Stimulated activated CD4-positive, alpha-beta T cell treated with anti-CD3 and anti-CD28 coated beads, Interleukin-2, amount 100 ng/mL, for 48 hours (primary cell): ENCODE data around the gene NAA10.

Experiments
- DNase-seq, 2 donors: peaks; one replicate each; pipeline ENCODE4 v3.0.0-alpha.2; 2020

The NAA10 gene

GRCh38 chrX:153927922-153928760 is 6.7 kb downstream of the NAA10 start:
- DNase-seq: peak; percentile 82 to 89

GRCh38 chrX:153927672-153927921 is 7.2 kb downstream of the NAA10 start:
- no peak for DNase-seq

DNA sequence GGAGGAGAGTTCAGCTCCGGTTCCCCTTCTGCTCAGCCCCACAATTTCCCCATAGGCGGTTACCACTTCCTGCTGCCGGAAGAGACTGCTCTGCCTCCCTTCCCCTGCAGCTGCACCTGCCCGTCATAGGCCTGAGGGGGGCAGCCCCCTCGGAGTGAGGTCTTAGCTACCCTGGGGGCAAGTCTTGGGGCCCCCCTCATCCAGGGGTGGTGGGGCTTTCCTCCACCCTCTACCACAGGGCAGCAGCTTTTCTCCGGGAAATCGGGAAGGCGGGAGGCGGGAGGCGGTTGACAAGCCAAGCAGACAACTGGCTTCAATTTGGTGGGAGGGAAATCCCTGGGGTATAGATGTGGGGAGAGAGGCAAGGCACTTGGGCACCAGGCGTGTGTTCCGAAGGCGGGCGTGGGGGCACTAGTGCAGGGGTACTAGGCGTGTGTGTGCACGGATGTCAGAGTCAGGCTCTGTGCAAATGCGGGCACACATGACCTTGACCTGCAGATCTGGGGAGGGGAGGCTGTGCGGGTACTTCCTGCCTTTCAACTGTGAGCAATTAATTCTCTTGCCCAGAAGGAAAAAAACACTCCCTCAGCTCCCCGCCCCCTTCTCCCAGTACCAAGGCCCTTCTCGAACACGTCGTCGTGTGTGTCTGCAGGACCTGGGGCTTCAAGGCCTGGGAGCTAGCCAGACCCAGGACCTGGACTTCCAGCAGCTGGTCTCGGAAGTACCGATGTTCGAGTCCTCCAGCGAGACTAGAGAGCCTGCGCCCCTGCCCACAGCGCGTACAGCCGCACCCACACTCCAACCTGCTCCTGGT is 7.8 kb downstream of the NAA10 start:
- DNase-seq: peak; percentile 52 to 54

DNA sequence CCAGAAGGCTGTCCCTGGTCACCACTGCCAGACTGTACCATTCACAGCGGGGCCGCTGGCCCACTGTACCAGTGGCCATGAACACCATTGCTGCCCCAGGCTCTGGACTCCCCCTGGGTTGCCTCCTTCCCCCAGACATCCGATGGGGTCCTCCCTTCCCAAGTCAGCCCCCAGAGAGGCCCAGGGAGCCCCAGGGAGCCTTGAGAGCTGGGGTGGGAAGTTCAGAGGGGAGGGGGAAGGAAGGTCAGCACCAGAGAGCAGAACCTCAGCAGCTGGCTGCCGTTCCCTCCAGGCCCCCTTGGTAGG is 8.3 kb downstream of the NAA10 start:
- no peak for DNase-seq

DNA sequence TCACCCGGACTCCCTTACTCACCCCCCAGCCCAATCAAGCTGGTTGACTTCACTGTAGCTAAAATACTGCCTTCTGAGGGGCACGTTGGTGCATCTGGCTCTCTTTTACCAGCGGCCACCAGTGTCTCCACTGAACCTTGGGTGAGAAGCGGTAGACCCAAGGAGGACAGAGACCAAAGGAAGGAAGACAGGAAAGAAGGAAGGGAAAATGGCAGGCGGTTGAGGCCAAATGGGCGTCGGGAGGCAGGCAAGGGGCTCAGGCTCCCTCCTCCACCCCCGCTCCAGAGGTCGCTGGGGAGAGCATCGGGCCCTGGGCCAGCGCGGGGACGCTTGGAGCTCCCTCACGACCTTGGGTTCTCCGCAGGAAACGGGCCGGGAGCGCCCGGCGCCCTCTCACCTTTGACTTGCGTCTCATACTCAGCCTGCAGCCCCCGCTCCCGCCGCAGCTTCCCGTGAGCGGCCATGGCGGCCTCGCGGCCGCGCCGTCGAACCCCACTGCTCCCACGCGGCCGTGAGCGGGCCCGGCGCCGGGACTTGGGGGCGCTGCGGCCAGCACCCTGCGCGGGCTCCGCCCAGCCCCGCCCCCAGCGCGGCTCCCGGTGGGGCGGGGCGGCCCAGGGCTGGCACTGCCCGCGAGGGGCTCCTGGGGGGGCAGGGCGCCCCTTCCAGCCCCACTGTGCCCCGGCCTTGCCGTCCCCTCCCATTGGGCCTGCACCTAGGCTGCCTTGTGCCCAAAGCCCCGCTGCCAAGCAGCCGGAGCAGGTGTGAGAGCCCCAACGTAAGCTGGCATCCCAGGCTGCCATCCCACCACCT is 8.9 kb downstream of the NAA10 start, which contains the start of gene ARHGAP4:
TSS of gene ARHGAP4 (minus strand) at position 526 of the 813 bp plus-strand sequence. CDS start at position 464, 62 bp downstream.
- DNase-seq: peak; percentile 33 to 45

DNA sequence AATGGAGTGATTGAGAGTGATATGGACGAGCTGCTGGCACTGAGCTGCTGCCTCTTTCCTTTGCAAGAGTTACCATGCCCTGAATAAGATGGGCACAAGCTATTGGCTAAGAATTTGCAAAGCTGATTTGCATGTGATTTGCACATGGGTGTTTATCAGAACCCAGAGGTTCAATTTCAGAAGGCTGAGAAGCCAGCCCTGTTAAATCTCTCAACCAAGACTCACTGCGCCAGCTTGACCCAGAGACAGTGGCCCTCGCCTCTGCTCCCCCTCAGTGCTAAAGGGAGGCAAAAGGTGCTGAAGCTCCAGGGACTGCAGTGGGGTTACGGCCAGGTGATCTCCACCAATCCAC is 9.5 kb downstream of the NAA10 start:
- DNase-seq: no peak

DNA sequence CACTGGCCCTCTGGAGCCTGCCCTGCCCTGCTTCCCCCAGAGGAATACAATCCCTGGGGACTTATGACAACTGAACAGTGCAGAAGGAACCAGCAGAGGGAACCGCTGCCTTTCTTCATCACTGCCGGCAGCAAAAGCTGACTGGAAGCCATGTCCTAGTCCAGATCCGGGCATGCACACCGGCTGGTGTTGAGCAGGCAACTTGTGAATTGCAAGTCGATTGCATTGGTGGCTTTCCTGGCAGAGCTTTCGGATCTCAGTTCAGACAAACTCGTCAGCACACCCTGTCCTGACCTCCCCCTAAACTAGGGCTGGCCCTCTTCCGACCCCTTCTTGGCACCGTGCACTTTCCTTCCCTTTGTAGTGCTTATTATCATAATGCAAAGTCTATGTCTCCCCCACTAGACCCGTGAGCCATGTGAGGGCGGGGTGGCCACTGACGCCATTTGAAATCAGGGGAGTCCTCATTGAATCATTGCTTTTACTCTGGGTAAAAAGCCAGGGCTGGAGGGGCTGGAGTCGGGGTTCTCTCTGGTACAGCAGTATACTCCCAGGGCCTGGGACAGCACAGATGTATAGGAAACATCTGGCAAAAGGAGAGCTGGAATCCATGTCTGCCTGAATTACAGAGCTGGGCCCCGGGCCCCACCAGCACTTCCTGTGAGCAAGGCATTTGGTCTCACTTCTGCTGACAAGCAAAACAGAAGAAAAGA is 10.5 kb downstream of the NAA10 start:
- no peak for DNase-seq

DNA sequence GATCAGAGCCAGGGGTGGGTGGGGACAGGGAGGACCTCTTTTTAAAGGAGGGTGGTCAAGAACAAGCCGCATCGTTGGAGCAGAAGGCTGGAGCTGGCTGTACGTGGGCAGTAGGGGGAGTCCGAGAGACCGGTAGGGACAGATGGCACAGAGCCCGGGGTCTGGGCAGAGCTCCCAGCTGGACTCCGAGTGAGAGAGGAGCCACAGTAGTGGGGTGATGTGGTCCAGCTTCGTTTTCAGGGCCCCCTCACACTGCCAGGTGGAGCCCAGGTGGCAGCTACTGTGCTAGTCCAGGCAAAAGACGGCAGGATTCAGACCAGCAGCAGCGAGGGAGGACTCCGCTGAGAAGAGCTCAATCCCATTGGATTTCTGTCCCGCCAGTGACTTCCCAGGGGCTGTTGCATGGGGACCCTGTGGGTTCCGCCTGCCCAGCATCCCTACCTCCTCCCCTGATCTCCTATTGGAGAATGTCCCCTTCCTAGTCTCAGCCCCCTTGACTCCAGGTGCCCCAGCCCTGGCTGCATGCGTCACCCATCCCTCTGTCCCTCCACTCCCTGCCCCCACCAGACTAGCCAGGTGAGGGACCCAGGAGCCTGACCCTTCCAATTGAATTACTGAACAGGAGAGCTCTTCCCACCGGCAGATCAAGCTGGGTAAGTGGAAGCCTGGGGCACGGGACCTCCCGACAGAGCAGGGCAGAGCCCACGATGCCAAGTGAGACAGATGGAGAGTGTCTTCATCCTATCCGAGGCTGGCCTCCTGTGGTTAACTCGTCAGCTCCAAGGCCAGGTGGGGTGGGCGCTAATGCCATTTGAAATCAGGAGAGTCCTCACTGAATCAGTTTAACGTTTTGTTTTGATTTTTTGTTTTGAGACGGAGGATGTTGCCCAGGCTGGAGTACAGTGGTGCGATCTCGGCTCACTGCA is 11.6 kb downstream of the NAA10 start:
- DNase-seq: no peak

DNA sequence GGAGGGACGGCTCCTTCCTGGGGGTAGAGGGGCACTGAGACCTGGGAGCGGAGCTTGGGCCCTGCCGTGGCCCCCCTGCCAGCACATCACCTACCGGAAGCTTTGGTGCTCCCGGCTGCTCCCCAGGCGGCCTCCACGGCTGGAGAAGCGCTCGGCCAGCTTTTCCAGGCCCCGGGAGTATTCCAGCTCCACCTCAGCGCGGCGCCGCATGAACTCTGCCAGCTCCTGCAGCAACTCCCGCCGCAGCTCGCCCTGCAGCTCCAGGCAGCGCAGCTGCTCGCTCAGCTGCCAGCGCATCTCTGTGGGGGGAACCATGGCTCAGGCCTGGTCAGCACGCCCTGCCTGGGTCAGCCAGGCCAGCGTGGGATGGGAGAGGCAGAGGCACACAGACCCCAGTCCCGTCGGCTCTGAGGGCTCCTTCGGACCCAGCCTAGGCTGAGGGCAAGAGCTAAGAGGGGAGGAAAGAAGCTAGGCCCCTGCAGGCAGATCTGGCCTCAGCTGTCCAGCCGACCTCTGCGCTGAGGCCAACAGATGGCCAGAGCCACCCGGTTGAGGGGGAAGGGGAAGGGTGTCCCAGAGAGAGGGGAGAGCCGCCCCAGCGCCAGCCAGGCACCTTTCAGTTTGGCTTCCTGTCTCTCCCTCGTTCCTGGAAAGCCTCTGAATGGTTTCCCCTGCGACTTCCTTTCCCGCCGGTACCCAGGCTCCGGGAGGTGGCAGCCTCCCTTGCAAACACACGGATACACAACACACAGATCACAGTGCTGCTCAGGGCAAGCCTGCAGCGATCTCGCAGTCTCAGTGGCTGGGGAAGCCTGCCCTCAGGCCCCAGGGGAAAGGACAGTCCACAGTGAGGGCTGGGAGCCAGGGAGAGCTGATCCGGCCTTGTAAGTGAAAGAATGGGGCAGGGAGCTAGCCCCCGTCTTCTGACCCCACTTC is 13.1 kb downstream of the NAA10 start:
- DNase-seq: no peak

GRCh38 chrX:153921070-153921469 is 13.8 kb downstream of the NAA10 start:
- no peak for DNase-seq

DNA sequence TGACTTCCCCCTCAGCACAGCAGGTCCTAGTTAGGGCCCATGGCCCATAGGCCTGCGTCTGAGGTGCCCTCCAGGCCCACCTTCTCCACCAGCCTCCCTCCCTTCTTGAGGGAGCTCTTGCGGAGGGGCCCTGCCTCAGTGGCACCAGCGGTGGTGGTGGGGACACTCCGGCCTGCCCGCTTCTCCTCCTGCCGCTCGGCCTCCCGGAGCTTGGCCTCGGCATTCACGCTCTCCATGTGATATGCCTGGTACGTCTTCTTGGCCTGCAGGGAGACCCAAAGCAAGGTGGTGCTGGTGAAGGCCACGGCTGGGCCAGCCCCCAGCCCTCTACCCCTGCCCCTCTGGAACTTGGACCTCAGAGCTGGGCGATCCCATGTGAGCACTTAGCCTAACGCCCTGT is 14.3 kb downstream of the NAA10 start:
- DNase-seq: no peak

- DNase-seq: no peak
Observed at GRCh38 chrX:153919281-153919680, 15.6 kb downstream of the NAA10 start.

DNA sequence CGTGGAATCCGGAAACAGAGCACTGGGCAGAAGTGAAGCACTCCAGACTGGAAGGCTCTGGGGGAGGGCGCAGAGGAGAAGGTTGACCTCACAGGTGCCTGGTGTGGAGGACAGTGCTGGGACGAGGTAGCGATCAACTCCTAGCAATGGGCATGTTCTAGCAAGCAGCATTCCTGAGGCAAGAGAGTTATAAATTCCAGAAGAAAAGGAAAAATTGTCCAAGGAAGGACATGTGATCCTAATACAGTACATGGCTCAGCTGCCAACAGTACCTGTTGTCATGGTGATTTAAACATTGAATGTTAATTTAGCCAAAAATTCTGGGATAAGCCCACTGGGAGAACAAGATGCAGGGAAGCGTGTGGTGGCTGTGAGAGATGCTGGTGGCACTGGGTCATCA is 17.0 kb downstream of the NAA10 start:
- DNase-seq: no peak

- no peak for DNase-seq
Observed at GRCh38 chrX:153913701-153914100, 21.1 kb downstream of the NAA10 start.

- no peak for DNase-seq
Observed at GRCh38 chrX:153913211-153913610, 21.6 kb downstream of the NAA10 start.

DNA sequence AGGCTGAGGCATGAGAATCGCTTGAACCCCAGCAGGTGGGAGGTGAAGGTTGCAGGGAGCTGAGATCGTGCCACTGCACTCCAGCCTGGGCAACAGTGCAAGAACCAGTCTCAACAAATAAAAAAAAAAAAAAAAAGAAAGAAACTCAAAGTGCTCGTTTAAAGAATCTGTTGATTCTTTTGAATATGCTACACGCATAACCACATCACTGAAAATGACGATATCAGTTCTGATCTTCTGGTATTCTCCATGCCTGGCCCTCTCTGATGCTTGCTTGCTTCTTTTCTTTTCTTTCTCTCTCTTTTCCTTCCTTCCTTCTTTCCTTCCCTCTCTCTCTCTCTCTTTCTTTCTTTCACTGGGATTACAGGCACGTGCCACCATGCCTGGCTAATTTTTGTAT is 23.0 kb downstream of the NAA10 start:
- DNase-seq: no peak

DNA sequence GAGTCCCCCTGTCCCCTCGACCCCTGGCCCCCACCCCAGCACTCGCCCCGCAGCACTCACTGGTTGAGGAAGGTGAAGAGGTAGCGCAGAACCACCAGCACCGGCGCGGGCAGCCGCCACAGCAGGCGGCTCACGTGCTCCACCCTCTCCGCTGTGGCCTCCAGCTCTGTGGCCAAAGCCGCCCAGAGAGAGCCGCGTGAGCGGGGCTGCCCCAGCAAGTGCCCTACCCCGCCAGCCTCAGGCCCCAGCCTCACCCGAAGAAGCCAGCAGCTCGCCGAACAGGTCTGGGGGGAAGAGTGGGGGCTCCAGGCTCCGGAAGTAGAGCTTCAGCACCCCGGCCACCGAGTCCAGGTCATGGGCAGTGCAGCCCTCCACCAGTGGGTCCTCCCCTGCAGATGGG is 24.4 kb downstream of the NAA10 start:
- no peak for DNase-seq

DNA sequence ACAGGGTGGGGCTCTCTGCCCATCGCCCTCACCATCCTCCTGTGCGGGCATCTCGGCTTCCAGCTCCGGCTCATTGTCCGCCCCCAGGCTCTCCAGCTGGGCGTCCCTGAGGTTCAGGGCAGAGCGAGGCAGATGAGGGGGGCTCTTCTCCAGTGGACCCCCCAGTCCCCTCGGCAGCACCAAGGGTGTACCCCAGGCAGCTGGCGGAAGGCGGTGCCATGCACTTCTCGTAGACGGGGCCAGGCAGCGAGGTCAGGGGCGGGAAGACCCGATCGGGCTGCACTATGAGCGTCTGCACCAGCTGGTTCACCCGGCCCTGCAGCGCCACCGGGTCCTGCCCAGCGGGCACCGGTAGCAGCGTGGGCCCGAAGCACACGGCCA is 24.9 kb downstream of the NAA10 start:
- DNase-seq: no peak

DNA sequence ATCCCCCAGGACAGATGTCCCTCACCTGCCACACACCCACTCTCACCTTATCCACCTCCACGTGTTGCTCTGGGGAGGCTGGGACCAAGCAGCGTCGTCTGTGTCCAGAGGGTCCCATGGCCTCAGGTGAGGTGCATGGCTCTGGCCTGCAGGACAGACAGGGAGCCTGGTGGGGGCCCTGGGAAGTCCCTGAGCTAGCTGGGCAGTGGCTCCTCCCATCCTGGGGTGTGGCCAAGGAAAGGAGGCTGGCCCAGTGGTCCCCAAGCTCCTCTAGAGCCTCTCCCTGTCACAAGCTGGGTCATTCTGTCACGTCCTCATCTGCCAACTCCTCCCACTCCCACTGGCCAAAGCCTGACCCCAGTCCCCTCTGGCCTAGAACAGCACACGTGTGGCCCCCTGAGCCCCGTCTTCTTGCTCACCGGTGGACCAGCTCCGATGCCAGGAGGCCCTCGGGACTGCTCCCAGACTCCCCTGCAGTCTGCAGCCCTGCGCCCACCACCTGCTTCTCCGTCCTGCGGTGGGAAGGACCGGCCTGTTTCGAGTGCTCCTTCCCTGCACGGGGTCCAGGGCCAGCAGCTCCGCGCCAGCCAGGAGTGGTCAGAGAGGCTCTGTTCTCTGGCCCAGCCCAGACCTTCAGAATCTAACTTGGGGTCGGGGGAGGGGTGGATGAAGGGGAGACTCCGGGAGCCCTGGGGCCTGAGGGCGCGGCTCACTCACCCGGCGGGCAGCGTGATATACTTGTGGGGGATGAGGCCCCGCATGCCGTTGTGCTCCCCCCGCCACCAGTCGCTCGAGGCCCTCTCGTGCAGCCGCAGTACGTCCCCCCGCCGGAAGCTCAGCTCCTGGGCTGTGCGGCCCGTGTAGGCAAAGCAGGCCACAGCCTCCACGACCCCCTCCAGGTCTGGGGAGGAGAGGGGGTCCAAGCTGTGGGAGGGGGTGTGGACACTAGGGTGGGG is 25.5 kb downstream of the NAA10 start:
- no peak for DNase-seq
